ENCODE results near the gene NFE2L2.

Gene NFE2L2

GRCh38 chr2:177285892-177286715 lies 21.6 kb upstream of the NFE2L2 start:
- H3K9me3 ChIP-seq (ENCODE audit: control insufficient read depth, insufficient read depth, low read length), result no peaks in the 10 kb centered on the region
- H3K4me1 ChIP-seq (ENCODE audit: insufficient read depth, low read length), result no peaks in the 10 kb centered on the region
- no peaks in the 10 kb centered on the region for H3K36me3 ChIP-seq (ENCODE audit: insufficient read depth, low read length)
- no peak overlapping the region for H3K9ac ChIP-seq (ENCODE audit: low read depth, low read length)

DNA sequence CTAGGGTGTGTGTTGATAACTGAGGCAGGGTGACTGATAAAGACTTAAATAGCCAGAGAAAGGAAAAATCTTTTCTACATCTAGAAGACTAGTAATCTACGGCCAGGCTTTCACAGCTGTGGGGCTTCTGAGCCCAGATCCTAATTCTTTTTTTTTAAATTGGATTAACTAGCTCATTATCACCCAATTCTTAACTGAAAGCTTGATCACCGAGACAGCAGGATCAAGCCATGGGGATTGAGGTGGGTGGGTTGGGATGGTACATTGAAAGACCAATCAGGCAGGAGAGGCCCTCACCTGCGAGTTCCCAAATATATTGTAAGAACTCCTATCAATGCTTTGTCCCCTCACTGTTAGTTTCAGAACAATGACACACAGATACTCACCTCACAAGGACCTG lies 20.0 kb upstream of the NFE2L2 start:
- no peaks in the 10 kb centered on the region for H3K9me3 ChIP-seq (ENCODE audit: control insufficient read depth, insufficient read depth, low read length)
- H3K36me3 ChIP-seq (ENCODE audit: insufficient read depth, low read length), result no peaks in the 10 kb centered on the region
- H3K9ac ChIP-seq (ENCODE audit: low read depth, low read length), result no peak overlapping the region
- H3K4me1 ChIP-seq (ENCODE audit: insufficient read depth, low read length), result no peaks in the 10 kb centered on the region

DNA sequence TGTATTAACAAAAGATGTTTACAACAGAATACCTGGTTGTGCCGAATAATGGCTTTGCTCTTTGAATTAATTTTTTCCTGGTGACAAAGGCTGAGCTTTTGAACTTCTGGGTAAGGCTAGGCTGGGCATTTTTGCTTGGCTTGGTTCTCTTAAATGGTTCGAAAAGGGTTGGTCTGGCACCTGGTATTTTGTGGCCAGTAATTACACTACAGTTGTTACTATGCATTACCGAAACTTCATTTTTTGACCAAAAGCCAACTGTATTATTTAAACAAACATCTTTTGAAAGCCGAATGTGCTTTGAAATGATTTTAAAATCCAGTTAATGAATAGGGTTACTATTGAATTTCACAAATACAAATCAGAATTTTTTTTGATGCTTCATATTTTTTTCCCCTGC lies 19.4 kb upstream of the NFE2L2 start:
- Histone ChIP-seq H3K9me3 (ENCODE audit: control insufficient read depth, insufficient read depth, low read length) (no peaks in the 10 kb centered on the region), H3K36me3 (ENCODE audit: insufficient read depth, low read length) (no peaks in the 10 kb centered on the region), H3K9ac (ENCODE audit: low read depth, low read length) (no peak overlapping the region), H3K4me1 (ENCODE audit: insufficient read depth, low read length) (no peaks in the 10 kb centered on the region)

- no peak overlapping the region for H3K9ac ChIP-seq (ENCODE audit: low read depth, low read length)
- H3K36me3 ChIP-seq (ENCODE audit: insufficient read depth, low read length), result no peaks in the 10 kb centered on the region
- no peaks in the 10 kb centered on the region for H3K9me3 ChIP-seq (ENCODE audit: control insufficient read depth, insufficient read depth, low read length)
- H3K4me1 ChIP-seq (ENCODE audit: insufficient read depth, low read length), result no peaks in the 10 kb centered on the region
Observed at GRCh38 chr2:177282787-177283572, 18.5 kb upstream of the NFE2L2 start.

GRCh38 chr2:177282181-177282641 lies 17.7 kb upstream of the NFE2L2 start:
- H3K4me1 ChIP-seq (ENCODE audit: insufficient read depth, low read length), result no peaks in the 10 kb centered on the region
- no peak overlapping the region for H3K9ac ChIP-seq (ENCODE audit: low read depth, low read length)
- H3K9me3 ChIP-seq (ENCODE audit: control insufficient read depth, insufficient read depth, low read length), result no peaks in the 10 kb centered on the region
- no peaks in the 10 kb centered on the region for H3K36me3 ChIP-seq (ENCODE audit: insufficient read depth, low read length)

GRCh38 chr2:177281400-177282180 lies 17.1 kb upstream of the NFE2L2 start:
- H3K9ac ChIP-seq (ENCODE audit: low read depth, low read length), result no peak overlapping the region
- no peaks in the 10 kb centered on the region for H3K4me1 ChIP-seq (ENCODE audit: insufficient read depth, low read length)
- H3K9me3 ChIP-seq (ENCODE audit: control insufficient read depth, insufficient read depth, low read length), result no peaks in the 10 kb centered on the region
- H3K36me3 ChIP-seq (ENCODE audit: insufficient read depth, low read length), result no peaks in the 10 kb centered on the region

GRCh38 chr2:177279847-177280246 lies 15.3 kb upstream of the NFE2L2 start:
- Histone ChIP-seq H3K9ac (ENCODE audit: low read depth, low read length) (no peak overlapping the region), H3K4me1 (ENCODE audit: insufficient read depth, low read length) (no peaks in the 10 kb centered on the region), H3K36me3 (ENCODE audit: insufficient read depth, low read length) (no peaks in the 10 kb centered on the region), H3K9me3 (ENCODE audit: control insufficient read depth, insufficient read depth, low read length) (no peaks in the 10 kb centered on the region)

- Histone ChIP-seq H3K9me3 (ENCODE audit: control insufficient read depth, insufficient read depth, low read length) (no peaks in the 10 kb centered on the region), H3K4me1 (ENCODE audit: insufficient read depth, low read length) (peaks cover 5% of the 10 kb centered on the region; the same call in 1 of the 2 replicates), H3K36me3 (ENCODE audit: insufficient read depth, low read length) (no peaks in the 10 kb centered on the region), H3K9ac (ENCODE audit: low read depth, low read length) (no peak overlapping the region)
Observed at GRCh38 chr2:177275743-177276055, 11.2 kb upstream of the NFE2L2 start.

DNA sequence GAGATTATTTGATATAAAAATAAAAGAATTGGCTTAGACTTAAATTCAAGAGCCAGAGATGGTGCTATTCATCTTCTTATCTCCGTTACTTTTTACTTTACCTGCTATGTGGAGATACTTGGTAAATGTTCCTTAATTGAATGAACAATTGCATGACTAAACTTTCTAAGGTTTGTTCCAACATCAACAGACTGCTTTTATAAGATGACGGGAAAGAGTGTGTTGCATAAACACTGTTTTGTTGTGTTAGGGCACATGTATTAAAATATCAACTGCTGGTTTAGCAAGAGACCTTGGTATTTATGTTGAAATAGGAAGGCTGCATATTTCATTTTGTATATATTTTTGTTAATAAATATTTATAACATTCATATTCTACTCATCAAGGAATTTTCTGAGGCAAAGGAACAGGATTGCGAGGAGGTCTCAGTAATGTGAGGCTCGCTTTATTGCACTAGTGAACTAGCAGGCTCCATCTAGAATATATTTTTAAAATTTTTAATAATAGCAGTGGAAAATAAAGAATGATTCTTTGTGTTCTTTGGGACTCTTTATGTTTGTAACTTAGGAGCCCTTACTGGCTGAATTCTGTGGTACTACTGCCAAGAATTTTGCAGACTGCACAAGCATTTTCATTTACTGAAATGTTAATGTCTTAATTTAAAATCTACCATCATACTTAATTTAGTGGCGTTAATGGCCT lies 10.7 kb upstream of the NFE2L2 start:
- no peak overlapping the region for H3K9ac ChIP-seq (ENCODE audit: low read depth, low read length)
- peaks cover 5% of the 10 kb centered on the region; the same call in 1 of the 2 replicates for H3K4me1 ChIP-seq (ENCODE audit: insufficient read depth, low read length)

DNA sequence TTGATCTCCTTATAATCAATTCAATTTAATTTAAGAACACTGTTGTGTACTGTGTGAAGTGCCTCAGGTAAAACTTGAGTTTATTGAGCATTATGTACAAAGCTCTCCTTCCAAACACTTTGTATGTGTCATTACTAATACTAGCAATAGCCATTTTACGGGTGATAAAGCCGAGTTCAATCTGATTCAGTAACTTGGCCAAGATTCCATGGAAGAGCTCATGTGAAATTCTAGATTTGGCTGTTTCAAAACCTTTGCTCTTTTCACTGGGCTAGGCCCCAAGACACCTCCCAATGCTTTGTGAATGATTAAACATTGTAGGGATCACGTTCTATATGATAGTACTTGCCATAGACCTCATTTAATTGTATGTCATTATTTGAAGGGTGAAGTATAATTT lies 8.9 kb upstream of the NFE2L2 start:
- no peak overlapping the region for H3K9ac ChIP-seq (ENCODE audit: low read depth, low read length)
- H3K9me3 ChIP-seq (ENCODE audit: control insufficient read depth, insufficient read depth, low read length), result no peaks in the 10 kb centered on the region
- H3K36me3 ChIP-seq (ENCODE audit: insufficient read depth, low read length), result no peaks in the 10 kb centered on the region
- peaks cover 5% of the 10 kb centered on the region; the same call in 1 of the 2 replicates for H3K4me1 ChIP-seq (ENCODE audit: insufficient read depth, low read length)

More for the DNA sequence above, 10.7 kb upstream of the NFE2L2 start:
- H3K36me3 ChIP-seq (ENCODE audit: insufficient read depth, low read length), result no peaks in the 10 kb centered on the region
- no peaks in the 10 kb centered on the region for H3K9me3 ChIP-seq (ENCODE audit: control insufficient read depth, insufficient read depth, low read length)

GRCh38 chr2:177272765-177273164 lies 8.2 kb upstream of the NFE2L2 start:
- peaks cover 5% of the 10 kb centered on the region; the same call in 1 of the 2 replicates for H3K4me1 ChIP-seq (ENCODE audit: insufficient read depth, low read length)
- H3K9me3 ChIP-seq (ENCODE audit: control insufficient read depth, insufficient read depth, low read length), result no peaks in the 10 kb centered on the region
- no peak overlapping the region for H3K9ac ChIP-seq (ENCODE audit: low read depth, low read length)
- H3K36me3 ChIP-seq (ENCODE audit: insufficient read depth, low read length), result no peaks in the 10 kb centered on the region

- no peaks in the 10 kb centered on the region for H3K36me3 ChIP-seq (ENCODE audit: insufficient read depth, low read length)
- peaks cover 5% of the 10 kb centered on the region; the same call in 1 of the 2 replicates for H3K4me1 ChIP-seq (ENCODE audit: insufficient read depth, low read length)
- H3K9ac ChIP-seq (ENCODE audit: low read depth, low read length), result no peak overlapping the region
- no peaks in the 10 kb centered on the region for H3K9me3 ChIP-seq (ENCODE audit: control insufficient read depth, insufficient read depth, low read length)
Observed at GRCh38 chr2:177271981-177272666, 7.6 kb upstream of the NFE2L2 start.

GRCh38 chr2:177270531-177270930 lies 6.0 kb upstream of the NFE2L2 start:
- H3K9me3 ChIP-seq (ENCODE audit: control insufficient read depth, insufficient read depth, low read length), result no peaks in the 10 kb centered on the region
- H3K36me3 ChIP-seq (ENCODE audit: insufficient read depth, low read length), result no peaks in the 10 kb centered on the region
- no peak overlapping the region for H3K9ac ChIP-seq (ENCODE audit: low read depth, low read length)
- H3K4me1 ChIP-seq (ENCODE audit: insufficient read depth, low read length), result peaks cover 18% of the 10 kb centered on the region; the same call in 1 of the 2 replicates
